ENCODE data around the gene POLR2H.

GRCh38 chr3:184358921-184359350 lies 2.6 kb upstream of the POLR2H start:
- TF ChIP-seq CTCF (IDR thresholded peaks at IDR 0.05) (no peak), ZBTB21 (CRISPR knock-in tag; IDR thresholded peaks at IDR 0.05; ENCODE audit: borderline replicate concordance) (no peak), ATF2 (CRISPR knock-in tag; IDR thresholded peaks at IDR 0.05; ENCODE audit: borderline replicate concordance, low read depth) (no peak), GABPB1 (CRISPR knock-in tag; IDR thresholded peaks at IDR 0.05) (no peak), ZNF121 (CRISPR knock-in tag; IDR thresholded peaks at IDR 0.05) (no peak), SMAD3 (CRISPR knock-in tag; IDR thresholded peaks at IDR 0.05; ENCODE audit: borderline replicate concordance) (no peak), GTF2I (CRISPR knock-in tag; conservative IDR thresholded peaks at IDR 0.05) (no peak), JUN (CRISPR knock-in tag; IDR thresholded peaks at IDR 0.05) (no peak), ZNF416 (CRISPR knock-in tag; IDR thresholded peaks at IDR 0.05) (no peak)
- TF ChIP-seq, protein P1, sequence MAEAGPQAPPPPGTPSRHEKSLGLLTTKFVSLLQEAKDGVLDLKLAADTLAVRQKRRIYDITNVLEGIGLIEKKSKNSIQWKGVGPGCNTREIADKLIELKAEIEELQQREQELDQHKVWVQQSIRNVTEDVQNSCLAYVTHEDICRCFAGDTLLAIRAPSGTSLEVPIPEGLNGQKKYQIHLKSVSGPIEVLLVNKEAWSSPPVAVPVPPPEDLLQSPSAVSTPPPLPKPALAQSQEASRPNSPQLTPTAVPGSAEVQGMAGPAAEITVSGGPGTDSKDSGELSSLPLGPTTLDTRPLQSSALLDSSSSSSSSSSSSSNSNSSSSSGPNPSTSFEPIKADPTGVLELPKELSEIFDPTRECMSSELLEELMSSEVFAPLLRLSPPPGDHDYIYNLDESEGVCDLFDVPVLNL (CRISPR knock-in tag; IDR thresholded peaks at IDR 0.05; ENCODE audit: borderline replicate concordance, low read depth): no peak
- TF ChIP-seq, protein P2, sequence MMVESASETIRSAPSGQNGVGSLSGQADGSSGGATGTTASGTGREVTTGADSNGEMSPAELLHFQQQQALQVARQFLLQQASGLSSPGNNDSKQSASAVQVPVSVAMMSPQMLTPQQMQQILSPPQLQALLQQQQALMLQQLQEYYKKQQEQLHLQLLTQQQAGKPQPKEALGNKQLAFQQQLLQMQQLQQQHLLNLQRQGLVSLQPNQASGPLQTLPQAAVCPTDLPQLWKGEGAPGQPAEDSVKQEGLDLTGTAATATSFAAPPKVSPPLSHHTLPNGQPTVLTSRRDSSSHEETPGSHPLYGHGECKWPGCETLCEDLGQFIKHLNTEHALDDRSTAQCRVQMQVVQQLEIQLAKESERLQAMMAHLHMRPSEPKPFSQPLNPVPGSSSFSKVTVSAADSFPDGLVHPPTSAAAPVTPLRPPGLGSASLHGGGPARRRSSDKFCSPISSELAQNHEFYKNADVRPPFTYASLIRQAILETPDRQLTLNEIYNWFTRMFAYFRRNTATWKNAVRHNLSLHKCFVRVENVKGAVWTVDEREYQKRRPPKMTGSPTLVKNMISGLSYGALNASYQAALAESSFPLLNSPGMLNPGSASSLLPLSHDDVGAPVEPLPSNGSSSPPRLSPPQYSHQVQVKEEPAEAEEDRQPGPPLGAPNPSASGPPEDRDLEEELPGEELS (CRISPR knock-in tag; IDR thresholded peaks at IDR 0.05): no peak
- TF ChIP-seq, protein P3, sequence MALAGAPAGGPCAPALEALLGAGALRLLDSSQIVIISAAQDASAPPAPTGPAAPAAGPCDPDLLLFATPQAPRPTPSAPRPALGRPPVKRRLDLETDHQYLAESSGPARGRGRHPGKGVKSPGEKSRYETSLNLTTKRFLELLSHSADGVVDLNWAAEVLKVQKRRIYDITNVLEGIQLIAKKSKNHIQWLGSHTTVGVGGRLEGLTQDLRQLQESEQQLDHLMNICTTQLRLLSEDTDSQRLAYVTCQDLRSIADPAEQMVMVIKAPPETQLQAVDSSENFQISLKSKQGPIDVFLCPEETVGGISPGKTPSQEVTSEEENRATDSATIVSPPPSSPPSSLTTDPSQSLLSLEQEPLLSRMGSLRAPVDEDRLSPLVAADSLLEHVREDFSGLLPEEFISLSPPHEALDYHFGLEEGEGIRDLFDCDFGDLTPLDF (CRISPR knock-in tag; IDR thresholded peaks at IDR 0.05): no peak

All from WTC11 (cell line).